Motor neuron (in vitro differentiated cells): ENCODE data around the gene CYP2A6. TPM values are rescaled to one million over a fixed set of nuclear protein-coding genes. Genes with fewer than 3 reads are reported as not detected.
"Not testable (repeated sequence)": the region's sequence is repeated elsewhere in the genome, so short reads cannot be mapped to it uniquely, and the experiment has no call there.

ENCODE experiments used
- ATAC-seq, 8 experiments: fragments of 200-7000 bp; cut with Tn5 transposase; replicated peaks in 6 of 8; 2 replicates each; pipeline ENCODE4 v1.8.0; 2021; ENCODE audit warnings: mild to moderate bottlenecking in 8 of 8, moderate library complexity in 8 of 8
- H3K27ac ChIP-seq, 2 donors: fragments of 250-450 bp; sonication (Bioruptor Pico); 2 replicates each; pipeline ENCODE4 v1.9.0; 2021; ENCODE audit warnings: antibody characterized with exemption in 2 of 2, mild to moderate bottlenecking in 2 of 2, moderate library complexity in 1 of 2
- H3K4me1 ChIP-seq, 2 donors: fragments of 250-450 bp; sonication (Bioruptor Pico); replicated peaks in 1 of 2; 2 replicates each; pipeline ENCODE4 v1.6.1; 2021; ENCODE audit warnings: antibody characterized with exemption in 2 of 2, mild to moderate bottlenecking in 2 of 2, moderate library complexity in 1 of 2
- H3K4me3 ChIP-seq, 5 donors: fragments of 250-450 bp; sonication (Bioruptor Pico); 2 replicates each; pipeline ENCODE4 v1.9.0; 2021; ENCODE audit warnings: antibody characterized with exemption in 5 of 5, mild to moderate bottlenecking in 5 of 5, moderate library complexity in 4 of 5
- WGBS, 10 experiments: fragments of 450-650 bp; shearing (Covaris generic); methylation state at CpG; one replicate each; pipeline ENCODE4 v1.0.0; 2022; 5-methylcytosine and 5-hydroxymethylcytosine counted together
- in situ Hi-C, 9 experiments: fragments of 400-800 bp; cut with MboI; loops; one replicate each; pipeline ENCODE4 v1.15.0; 2021; ENCODE audit warnings: low sequenced_read_pairs in 9 of 9, low pct_unique_long_range_greater_than_20kb in 2 of 9; ENCODE audit not compliant: unreplicated experiment in 9 of 9
- total RNA-seq, 8 experiments: library from RNA; unstranded; fragments of 300-600 nt; gene quantifications; 2 replicates each; pipeline versions ENCODE4 v1.2.3 to v1.2.4, GENCODE V29; 2022

Gene CYP2A6
- total RNA-seq, 8 experiments from 2014 or later = 0.16 to 2.0 (median 1.4) TPM; not detected in 3

- no peak for ATAC-seq
- in situ Hi-C loops = no loop called here
- no peak overlapping the region for H3K4me3 ChIP-seq
- WGBS, 10 experiments = 42 to 87% (median 72%) methylated on average over 2 to 6 of the region's 6 CpGs; no CpG with 5 or more reads in 1 of the 10 experiments
- H3K4me1 ChIP-seq = peaks cover 0 to 2% of the 10 kb centered on the region in 2 donors
- H3K27ac ChIP-seq = no peak overlapping the region
Measured at GRCh38 chr19:40836754-40837429, 13.4 kb downstream of the CYP2A6 start.

DNA sequence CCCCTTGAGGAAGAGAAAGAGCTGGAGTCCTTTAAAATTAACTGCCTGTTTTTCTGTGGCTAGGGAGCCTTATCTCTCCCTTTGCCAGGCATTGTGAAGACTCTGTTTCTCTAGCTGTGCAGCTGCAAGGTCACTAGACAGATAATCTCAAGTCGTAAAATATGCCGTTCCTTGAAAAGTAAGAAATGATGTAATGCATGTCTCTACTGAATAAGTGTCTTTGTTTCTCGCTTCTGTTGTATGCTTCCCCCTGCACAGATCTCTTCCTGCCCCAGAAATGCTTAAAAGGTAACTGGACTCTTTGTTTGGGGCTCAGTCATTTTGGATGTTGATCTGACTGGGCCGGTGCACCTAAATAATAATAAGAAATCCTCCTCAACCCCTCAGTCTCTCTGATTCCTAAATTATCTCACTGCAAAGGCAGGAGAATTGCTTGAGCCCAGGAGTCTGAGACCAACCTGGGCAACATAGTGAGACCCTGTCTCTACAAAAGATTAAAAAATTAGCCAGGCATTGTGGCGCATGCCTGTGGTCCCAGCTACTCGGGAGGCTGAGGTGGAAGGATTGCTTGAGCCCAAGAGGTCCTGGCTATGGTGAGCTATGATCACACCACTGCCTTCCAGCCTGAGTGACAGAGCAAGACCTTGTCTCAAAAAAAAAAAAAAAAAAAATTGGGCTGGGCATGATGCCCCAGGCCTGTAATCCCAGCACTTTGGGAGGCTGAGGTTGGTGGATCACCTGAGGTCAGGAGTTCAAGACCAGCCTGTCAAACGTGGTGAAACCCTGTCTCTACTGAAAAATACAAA, 16.3 kb downstream of the CYP2A6 start:
- in situ Hi-C loops, H3K4me1 ChIP-seq, H3K4me3 ChIP-seq, H3K27ac ChIP-seq: not testable (repeated sequence)
- WGBS, 10 experiments = 43 to 100% (median 50%) methylated on average over 1 of the region's 7 CpGs; no CpG with 5 or more reads in 7 of the 10 experiments
- peak in 4 of 8 experiments; percentile 9 to 44 (median 32) for ATAC-seq

DNA sequence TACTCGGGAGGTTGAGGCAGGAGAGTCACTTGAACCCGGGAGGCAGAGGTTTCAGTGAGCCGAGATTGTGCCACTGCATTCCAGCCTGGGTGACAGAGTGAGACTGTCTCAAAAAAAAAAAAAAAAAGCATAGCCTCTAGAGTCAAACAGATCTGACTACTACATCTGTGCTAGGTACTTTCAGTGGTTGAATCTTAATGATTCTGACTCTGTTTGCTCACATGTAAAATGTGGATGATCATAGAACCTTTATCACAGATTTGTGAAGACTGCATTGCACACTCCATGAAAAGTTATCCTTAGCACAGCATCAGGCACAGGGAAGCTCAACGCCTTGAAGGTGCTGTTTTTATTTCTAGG, 17.8 kb downstream of the CYP2A6 start:
- H3K4me1 ChIP-seq, H3K4me3 ChIP-seq, in situ Hi-C loops, H3K27ac ChIP-seq: not testable (repeated sequence)
- WGBS, 10 experiments = 80 to 100% (median 82%) methylated on average over 1 to 3 of the region's 4 CpGs; no CpG with 5 or more reads in 6 of the 10 experiments
- peak in 2 of 8 experiments; percentile 4 to 5 for ATAC-seq

- 0 to 100% (median 67%) methylated on average over 1 to 7 of the region's 7 CpGs; no CpG with 5 or more reads in 2 of the 10 experiments for WGBS, 10 experiments
Measured at GRCh38 chr19:40831502-40832430, 18.5 kb downstream of the CYP2A6 start.

GRCh38 chr19:40830741-40831140, 19.5 kb downstream of the CYP2A6 start:
- WGBS, 10 experiments = 50 to 100% (median 94%) methylated on average over 2 to 8 of the region's 16 CpGs; no CpG with 5 or more reads in 5 of the 10 experiments
- in situ Hi-C loops, H3K4me3 ChIP-seq, H3K27ac ChIP-seq, ATAC-seq, H3K4me1 ChIP-seq: not testable (repeated sequence)

More at GRCh38 chr19:40831502-40832430, 18.5 kb downstream of the CYP2A6 start:
- peak in 3 of 8 experiments; percentile 92 to 95 (median 95) for ATAC-seq
- Histone ChIP-seq H3K4me1 (peaks cover 0 to 2% of the 10 kb centered on the region in 2 donors), H3K4me3 (no peak overlapping the region), H3K27ac (no peak overlapping the region)
- in situ Hi-C loops = no loop called here

GRCh38 chr19:40829205-40829604, 21.0 kb downstream of the CYP2A6 start:
- no peak for ATAC-seq
- Histone ChIP-seq H3K27ac (no peak overlapping the region), H3K4me3 (no peak overlapping the region), H3K4me1 (peaks cover 0 to 2% of the 10 kb centered on the region in 2 donors)
- in situ Hi-C loops = no loop called here

- in situ Hi-C loops = no loop called here
- H3K4me3 ChIP-seq = no peak overlapping the region
- 87 to 100% (median 94%) methylated on average over 4 to 14 of the region's 22 CpGs; no CpG with 5 or more reads in 2 of the 10 experiments for WGBS, 10 experiments
- ATAC-seq = no peak
- no peaks in the 10 kb centered on the region for H3K4me1 ChIP-seq
- no peak overlapping the region for H3K27ac ChIP-seq
Measured at GRCh38 chr19:40827386-40828247, 22.6 kb downstream of the CYP2A6 start.

- in situ Hi-C loops, H3K4me1 ChIP-seq, H3K27ac ChIP-seq, ATAC-seq, H3K4me3 ChIP-seq: not testable (repeated sequence)
- 25 to 100% (median 88%) methylated on average over 1 to 13 of the region's 29 CpGs; no CpG with 5 or more reads in 2 of the 10 experiments for WGBS, 10 experiments
Measured at GRCh38 chr19:40826699-40827385, 23.4 kb downstream of the CYP2A6 start.

DNA sequence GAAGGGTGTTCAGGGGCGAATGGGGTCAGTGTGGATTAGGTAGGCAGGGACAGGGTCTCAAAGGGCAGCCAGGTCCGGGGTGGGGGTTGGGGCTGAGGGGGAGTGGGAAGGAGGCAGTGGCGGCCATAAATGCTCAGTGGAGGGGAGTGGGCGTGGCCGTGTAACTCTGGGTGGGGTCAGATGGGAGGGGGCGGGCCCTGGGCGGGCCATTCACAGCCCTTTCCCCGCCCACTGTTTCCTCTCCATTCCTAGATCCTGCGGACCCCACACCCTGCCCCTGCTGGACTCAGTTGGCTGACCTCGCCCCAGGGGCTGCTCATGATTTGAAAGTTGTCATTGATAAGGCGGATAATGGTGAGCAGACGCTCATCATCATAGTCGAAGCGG, 23.9 kb downstream of the CYP2A6 start:
- WGBS, 10 experiments = 87% methylated on average over 3 of the region's 14 CpGs; no CpG with 5 or more reads in 9 of the 10 experiments
- in situ Hi-C loops, ATAC-seq, H3K27ac ChIP-seq, H3K4me1 ChIP-seq, H3K4me3 ChIP-seq: not testable (repeated sequence)

DNA sequence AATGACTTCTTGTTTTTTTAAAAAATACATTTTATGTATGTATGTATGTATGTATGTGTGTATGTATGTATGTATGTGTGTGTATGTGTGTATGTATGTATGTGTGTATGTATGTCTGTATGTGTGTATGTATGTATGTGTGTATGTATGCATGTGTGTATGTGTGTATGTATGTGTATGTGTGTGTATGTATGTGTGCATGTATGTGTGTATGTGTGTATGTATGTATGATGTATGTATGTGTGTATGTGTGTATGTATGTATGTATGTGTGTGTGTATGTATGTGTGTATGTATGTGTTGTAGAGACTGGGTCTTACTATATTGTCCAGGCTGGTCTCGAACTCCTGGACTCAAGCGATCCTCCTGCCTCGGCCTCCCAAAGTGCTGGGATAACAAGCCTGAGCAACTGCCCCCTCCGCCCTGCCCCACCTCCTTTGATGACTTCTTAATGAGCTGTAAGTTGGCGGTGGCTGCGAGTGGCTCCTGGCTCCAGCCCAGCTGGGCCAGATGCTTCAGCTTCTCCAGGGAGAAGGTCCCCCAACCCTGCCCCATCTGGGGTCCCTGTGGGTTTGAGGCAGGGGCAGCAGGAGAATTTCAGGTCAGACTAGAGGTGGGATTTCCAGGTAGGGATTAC, 24.7 kb downstream of the CYP2A6 start:
- WGBS, 10 experiments = no CpG with 5 or more reads among the region's 6 CpGs
- H3K4me1 ChIP-seq, ATAC-seq, in situ Hi-C loops, H3K4me3 ChIP-seq, H3K27ac ChIP-seq: not testable (repeated sequence)

DNA sequence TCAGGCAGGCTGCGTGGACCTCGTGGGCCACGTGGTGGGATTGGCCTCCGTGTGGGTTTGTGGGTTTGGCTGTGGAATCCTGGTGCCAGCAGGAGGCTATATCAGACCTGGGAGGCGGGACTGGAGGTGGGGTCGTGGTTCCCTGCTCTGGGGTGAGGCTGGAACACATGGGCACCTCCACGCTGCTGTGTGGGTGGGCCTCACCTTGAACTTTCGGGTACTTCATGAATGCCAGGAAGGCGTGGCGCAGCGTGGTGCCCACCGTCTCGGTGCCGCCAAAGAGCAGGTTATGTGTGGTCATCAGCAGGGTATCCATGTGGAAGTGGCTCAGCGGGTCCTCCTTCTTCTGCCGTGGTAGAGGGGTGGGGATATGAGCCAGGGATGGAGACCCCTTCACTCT, 25.3 kb downstream of the CYP2A6 start:
- in situ Hi-C loops = loop anchor here in 5 of 9 experiments (25.0 kb wide), 1 partner anchor 163 kb away; no protein-coding TSS in a partner anchor
- H3K27ac ChIP-seq, H3K4me3 ChIP-seq, ATAC-seq, H3K4me1 ChIP-seq: not testable (repeated sequence)
- WGBS, 10 experiments = 100% methylated on average over 1 of the region's 16 CpGs; no CpG with 5 or more reads in 9 of the 10 experiments
